HG02852 (cell line): ENCODE results near the gene SMTNL2.

Experiments
- ATAC-seq: cut with Tn5 transposase; IDR thresholded peaks from one replicate; pipeline ENCODE4 v1.9.1; 2021; ENCODE audit warnings: mild to moderate bottlenecking, moderate library complexity; ENCODE audit not compliant: unreplicated experiment

Gene SMTNL2

DNA sequence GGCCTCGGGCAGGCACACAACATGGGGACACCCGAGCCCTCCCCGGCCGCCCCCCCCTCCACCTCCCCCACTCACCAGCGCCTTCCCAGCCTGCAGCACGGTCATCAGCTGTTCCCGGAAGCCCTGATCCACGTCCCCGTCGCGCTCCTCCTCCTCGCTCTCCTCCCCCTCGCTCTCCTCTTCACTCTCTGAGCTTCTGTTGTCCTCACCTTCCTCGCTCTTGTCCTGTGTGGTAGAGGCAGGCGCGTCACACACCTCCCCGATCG, 39.4 kb upstream of the SMTNL2 start:
- ATAC-seq: no peak

DNA sequence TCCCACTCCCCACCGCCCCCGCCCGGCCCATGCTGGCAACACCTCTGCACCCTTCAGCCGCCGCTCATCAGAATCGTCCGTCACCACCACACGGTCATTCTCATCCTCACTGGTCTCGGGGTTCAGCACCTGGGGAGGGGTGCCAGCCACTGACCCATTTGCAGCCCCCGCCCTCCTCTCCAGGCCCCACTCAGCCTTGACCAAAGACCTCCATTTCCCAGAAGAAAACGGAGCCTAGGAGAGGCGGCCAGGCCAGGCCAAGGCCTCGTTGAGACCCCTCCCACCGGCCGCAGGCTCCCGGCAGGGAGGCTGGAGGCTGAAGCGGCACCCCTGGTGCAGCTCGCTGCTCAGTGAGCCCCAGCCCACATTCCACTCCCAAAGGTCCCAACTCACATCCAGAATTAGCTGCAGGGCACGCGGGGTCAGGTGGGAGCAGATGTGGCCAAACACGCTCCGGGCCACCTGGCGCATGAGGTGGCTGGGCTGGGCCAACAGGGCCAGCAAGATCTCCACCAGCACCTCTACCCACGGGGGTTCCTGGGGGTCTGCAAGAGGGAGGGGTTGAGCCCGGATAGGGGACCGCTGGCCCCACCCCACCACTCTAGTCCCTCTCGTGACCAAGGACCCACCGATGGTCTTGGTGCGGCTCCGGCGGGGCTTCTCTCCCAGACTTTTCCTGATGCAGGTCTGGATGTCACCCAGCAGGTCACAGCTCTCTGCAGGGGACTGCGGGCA, 38.9 kb upstream of the SMTNL2 start:
- no peak for ATAC-seq

DNA sequence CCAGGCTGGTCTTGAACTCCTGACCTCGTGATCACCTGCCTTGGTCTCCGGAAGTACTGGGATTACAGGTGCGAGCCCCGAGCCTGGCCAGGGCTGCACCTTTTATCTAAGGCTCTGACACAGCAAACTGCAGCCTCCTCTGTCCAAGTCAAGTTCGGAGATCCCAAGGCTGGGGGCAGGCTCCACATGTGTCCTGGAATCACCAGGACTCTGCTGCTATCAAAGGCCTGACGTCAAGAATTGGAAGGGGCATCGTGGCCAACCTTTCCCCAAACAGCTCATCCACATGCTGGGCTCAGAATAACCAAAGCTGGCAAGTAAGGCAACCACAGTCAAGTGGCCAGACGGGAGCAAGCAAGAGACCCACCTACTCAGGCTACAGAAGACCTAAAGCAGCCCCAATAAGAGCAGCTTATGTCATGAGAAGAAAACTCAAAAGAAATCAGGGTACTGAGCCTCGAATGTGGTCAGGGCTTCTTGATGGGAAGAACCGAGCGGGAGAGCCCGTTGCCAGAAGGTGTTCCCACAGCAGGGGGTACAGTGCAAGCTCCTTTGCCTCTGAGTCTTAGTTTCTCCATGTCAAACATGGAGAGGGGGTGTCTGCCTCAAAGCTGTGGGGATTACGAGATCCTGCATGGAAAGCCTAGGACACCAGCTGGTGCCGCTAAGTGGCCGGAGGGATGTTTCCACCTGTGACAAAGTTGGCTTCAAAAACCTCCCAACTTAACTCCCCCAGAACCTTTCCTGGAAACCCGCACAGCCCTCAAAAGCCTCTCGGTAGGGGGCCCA, 37.0 kb upstream of the SMTNL2 start:
- no peak for ATAC-seq

DNA sequence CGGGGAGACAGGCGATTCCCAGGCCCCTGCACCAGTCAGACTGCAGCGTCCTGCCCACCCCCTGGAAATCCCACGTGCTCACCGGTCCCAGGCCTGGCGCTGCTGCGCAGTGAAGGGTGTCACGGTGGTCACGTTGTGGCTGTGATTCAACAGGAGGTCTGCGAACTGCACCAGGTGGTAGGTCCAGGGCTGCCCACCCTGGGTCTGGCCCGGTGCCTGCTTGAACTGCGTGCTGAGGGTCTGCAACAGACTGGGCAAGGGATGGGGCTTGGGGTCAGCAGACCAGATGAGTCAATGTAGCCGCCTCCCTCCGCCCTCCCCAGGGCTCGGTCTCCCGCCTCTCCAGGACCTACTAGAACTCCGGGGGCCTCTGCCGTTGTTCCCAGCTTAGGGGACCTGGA, 36.3 kb upstream of the SMTNL2 start:
- ATAC-seq: no peak

DNA sequence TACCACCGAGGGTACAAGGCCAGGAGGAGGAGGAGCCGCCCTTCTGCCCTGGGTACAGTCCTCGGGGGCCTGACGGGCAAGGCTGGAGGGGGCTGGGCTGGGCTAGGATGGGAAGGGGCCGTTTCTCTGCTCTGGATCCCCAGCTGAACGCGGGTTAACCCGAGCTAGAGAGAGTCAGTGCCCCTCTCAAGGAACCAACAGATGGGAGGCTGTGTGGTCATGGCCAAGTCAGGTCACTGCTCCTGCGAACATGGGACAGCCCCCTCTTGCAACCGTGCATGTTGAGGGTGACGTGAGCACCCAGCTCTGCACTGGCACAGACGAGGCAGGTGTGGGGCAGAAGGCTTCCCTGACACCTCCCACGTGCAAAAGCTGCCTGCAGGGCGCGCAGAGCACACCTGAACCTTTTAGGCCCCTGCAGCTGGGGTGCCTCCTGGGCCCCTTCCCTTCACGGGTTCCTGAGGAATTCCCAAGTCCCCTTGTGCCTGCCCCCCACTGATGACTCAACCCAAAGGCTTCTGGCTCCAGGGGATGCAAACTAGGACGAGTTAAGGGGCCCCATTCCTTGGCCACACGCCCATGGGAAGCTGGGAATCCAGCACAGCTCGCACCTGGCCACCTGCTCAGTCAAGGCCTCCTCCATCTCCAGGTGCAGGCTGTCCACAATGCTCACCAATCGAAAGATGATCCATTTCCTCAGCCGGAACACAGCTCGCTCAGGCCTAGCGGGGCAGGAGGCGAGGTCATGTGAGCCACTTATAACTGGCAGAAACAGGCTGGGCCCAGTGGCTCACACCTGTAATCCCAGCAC, 35.4 kb upstream of the SMTNL2 start:
- no peak for ATAC-seq

DNA sequence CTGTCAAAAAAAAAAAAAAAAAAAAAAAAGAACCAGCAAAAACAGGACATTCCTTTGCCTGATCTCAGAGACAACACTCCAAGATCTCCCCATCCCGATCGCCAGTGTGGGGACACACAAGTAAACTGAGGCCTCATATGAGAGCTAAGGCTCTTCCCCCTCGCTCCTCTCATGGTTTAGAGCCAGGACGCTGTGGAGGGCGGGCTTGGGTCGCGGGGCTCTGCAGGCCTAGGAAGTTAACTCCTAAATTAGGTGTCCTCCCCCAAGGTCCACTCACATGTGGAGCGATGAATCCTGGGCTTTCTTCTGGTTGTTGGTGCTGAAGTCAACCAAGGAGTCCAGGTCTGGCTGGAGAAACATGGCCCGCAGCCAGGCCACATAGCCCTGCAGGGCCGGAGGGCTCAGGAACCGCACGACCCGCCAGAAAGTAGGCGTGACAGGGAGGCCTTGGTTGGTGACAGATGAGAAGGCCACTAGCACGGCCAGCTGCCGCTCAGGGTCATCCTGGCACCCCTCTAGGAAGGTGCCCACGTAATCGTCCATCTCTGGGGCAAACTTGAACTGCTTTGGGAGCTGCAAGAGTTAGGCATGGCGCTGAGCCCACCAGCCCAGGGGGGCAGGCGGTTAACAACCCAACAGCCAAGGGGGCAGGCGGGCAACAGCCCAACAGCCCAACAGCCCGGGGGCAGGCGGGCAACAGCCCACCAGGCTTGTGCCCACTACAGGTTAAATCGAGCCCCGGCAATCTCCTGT, 34.4 kb upstream of the SMTNL2 start:
- no peak for ATAC-seq

DNA sequence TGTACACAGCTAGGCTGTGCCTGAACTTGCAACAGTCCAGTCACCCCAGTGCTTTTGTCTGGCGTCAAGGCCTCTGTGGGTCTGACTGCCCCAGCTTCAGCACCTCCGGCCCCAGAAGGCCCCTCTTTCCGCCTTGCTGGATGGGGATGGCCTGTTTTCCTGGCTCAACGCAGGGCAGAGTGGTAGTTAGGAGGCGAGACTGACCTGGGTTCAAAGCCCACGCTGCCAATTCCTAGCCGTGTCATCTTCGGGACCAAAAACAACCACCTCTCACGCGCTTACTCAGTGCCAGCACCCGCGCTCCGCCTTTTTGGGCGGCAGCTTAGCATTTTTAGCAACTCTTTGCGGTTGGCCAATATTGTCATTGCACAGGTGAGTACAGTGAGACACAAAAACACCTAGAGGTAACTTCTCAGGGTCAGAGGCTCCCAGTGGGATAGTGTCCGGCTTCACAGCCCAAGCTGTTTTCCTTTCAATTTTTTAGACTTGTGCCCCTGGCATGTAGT, 33.7 kb upstream of the SMTNL2 start:
- ATAC-seq: no peak

DNA sequence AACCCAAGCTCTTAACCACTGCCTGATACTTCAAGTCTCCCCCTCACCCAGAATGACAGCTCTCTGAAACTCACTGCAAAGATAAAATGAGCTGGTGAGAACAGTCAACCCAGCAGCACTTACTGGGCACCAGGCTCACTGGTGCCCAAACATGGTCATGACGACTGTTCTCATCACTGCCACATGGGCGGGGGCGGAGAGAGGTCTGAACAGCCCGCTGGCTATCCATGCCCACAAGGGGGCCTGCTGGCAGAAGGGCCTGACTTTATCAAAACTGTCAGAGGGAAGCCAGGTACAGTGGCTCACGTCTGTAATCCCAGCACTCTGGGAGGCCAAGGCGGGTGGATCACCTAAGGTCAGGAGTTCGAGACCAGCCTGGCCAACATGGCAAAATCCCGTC, 33.2 kb upstream of the SMTNL2 start:
- no peak for ATAC-seq

DNA sequence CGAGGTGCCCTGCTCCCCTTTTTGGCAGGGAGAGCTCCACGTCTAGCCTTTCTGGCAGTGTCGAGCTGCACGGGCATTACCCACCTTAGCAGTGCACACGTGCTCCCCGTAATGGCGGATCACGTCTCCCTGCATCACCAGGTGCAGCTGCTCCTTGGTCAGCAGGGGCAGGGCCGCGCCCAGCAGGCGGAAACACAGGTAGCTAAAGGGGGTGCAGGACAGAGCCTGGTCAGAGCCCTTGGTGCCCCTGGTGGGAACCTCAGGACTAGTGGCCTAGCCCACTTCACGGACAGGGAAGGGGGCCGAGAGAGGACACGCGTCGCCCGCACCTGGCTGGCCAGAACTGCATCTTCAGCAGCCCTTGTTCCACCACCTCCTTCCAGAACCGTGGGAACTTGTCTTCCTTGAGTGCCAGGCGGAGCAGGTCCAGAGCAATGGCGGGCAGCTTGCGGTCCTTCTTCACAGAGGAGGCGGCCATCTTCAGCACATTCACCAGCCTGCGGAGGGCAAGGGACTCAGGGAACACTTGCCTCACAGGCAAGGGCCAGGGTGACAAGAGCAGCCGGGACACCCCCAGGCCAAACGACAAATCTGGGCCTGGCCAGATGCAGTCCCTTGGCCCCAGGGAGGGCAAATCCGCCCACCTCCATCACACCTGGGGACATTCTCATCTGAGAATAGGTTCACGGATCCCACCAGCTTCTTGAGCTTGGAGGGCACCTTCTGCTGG, 32.4 kb upstream of the SMTNL2 start:
- ATAC-seq: no peak

DNA sequence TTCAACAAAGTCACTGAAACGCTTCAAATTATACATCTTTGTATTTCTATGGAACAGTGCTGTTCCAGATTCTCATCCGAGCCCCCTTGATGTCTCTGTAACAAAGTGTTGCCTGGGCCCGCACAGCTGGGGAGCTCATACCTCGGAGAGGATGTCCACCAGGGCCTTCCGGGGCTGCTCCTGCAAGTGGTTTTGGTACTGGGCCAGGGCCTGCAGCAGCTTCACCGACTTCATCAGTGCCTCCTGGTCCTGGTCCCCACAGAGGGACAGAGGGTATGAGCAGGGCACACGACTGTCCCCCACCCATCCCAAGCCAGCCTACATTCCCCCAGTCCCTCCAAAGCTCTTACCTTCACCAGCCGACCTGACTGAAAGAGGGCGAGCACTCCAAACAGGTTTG, 30.7 kb upstream of the SMTNL2 start:
- no peak for ATAC-seq

DNA sequence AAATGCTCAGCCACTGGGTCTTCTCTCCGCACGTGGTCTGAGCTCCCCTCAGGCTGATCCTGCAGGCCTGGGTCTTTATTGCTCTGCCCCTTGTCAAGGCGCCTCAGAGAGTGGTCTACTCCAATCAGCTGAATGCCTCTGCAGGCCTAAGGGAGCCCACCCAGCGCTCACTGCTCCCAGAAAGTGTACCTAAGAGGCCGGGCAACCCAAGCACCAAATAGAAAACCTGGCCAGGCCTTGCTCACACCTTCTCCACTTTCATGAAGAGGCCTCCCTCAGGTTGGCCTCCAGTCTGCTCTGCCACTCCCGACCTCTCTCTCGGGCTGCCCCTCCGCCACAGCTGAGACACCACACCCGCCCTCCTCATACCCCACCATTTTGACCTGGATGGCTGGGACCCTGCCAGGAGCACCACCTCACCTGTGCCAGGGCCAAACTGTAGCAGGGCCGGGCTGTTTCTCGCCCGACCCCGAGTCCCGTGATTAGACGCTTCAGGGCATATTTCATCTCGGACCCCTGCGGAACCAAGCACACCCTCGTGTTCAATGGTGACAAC, 29.8 kb upstream of the SMTNL2 start:
- ATAC-seq: no peak

DNA sequence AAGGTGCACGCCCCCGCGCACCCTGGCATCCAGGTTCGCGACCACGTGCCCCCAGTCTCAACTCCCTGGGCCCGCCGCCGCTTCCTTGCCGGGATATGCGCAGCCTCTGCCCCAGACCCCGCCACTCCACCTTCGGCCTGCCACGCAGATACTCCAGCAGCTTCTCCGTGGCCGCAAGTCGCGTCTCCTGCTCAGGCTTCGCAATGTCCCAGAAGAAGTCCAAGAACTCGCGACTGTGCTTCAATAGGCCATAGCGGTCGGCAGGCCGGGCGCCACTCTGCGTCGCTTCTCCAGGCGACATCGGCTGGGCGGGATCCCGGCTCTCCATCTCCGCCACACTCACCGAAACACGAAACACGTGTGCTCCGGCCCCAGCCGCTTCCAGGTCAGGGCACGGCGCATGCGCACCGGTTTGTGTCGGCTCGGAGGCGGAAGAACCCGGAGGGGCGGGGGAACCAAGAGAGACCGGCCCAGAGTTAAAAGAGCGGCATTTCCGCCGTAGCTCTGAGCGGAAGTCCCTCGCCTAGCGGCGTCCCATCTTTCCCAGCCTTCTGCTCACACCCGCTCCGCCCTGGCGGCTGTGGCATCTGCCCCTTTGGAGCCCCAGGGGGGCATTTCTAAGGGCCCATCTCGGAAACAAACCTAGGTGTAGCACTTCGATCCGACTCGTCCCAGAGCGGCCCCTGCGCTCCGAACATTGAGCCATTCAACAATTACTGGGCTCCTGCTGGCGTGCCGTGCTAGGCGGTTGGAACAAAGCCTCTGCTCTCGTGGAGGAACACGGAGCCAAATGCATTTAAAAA, 29.1 kb upstream of the SMTNL2 start, which contains the start of gene MYBBP1A:
Gene MYBBP1A (minus strand): TSS at position 388 of the 803 bp plus-strand sequence. CDS start 60 bp downstream, at position 328.
- ATAC-seq: peak; percentile 90

DNA sequence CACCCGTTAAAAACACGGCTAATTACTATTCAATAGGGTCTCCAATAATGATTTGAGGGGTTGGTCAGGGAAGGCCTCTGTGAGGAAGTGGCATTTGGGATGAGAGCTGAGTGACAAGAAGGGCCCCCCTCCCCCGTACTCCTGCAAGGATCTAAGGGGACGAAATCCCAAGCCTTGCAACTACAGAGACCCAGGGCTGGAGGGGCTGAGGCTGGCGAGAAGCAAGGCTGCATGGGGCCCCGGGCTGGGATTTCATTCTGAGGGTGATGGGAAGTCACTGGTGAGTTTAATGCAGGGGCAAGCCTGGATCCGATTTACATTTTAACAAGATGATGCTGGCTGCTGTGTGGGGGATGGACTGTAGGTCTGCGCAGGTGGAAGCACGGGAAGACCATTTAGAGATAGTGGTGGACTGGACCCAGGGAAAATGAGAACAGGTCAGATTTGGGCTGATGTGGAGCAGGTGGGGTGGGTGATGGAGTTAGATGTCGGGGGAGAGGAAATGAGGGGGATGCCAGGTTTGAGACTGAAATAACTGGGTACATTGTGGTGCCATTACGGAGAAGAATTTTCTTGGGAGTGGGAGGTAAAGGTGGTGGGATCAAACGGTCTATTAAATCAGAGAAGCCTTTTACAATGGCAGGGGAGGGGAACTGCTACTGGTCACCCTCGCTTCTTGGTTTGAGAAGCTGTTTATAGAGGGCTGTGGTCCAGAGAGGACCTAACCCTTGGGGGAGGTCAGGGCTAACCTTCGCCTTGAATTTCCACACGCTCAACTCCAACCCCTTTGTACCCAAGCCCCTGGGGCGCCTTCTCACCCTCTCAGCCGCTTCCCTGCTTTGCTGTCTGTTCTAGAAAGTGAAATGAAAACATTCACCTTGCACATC, 28.2 kb upstream of the SMTNL2 start:
- ATAC-seq: no peak

DNA sequence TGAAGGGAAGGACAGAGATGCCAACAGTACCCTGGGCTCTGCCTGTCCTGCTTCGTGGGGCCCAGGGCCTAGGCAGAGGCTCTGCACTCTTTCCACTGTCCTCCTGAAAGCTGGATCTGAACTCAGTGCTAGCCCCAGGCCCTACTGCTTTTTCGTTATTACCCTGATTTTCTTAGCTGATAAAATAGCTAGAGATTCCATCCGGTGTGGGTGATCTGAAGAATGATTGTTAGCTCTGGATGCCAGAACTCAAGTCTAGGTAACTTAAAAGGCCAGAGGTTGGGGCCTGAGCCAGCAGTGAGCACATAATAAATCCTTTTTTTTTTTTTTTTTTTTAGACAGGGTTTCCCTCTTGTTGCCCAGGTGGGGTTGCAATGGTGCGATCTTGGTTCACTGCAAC, 27.3 kb upstream of the SMTNL2 start:
- ATAC-seq: no peak

DNA sequence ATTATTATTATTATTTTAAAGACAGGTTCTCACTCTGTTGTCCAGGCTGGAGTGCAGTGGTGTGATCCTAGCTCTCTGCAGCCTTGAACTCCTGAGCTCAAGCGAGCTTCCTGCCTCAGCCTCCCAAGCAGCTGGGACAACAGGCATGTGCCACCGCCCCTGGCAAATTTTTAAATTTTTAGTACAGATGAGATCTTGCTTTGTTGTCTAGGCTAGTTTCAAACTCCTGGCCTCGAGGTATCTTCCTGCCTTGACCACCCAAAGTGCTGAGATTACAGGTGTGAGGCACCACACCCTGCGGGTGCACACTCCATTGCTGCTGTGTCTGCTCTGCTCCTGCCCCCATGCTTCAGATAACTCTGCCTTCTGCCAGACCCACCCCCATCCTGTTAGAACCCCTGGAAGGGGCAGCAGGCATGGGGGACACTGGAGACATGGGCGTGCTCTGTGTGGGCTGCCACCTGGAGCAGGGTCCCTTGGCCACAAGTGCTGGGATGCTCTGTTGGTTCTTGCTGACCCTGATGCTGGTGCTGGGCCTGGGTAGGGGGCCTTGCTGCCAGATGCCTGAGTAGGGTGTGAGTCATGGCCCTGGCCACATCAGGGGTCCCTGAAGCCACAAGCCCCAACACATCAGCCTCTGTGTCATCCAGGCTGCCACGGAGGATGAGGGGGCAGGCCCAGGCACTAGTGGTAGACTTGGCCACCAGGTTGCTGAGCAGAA, 26.5 kb upstream of the SMTNL2 start:
- no peak for ATAC-seq

DNA sequence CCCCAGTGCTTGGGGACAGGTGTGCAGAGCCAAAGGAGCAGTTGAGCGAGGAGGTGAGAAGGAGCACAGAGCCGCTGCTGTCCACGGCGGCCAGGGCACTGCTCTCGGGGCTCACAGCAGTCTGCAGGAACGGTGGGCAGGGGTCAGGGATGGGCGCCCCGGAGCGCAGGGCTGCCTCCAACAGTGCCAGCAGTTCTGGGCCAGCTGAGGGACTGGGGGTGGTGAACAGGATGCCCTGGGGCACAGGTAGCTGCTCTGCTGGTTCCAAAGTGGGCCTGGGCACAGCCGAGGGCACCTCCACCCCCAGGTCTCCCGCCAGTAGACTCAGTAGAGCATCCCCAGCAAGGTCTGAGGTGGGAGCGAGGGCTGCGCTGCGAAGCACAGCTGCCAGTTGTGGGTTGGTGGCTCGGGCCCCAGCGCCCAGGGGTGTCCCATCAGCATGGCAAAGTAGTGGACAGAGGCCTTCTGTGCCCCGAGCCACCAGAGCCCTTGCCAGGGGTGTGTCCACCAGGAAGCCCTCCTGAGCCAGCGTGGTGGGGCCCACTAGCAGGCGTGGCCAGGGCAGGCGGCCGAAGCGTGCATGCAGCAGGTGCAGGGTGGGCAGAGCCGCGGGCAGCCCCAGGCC, 25.9 kb upstream of the SMTNL2 start:
- ATAC-seq: no peak
